ENCODE data around the gene ARAP2. TPM values are rescaled to one million over a fixed set of nuclear protein-coding genes. Genes with fewer than 3 reads are reported as not detected.

The ARAP2 gene
- total RNA-seq, 1 donor from 2014 or later: 57.2 TPM

DNA sequence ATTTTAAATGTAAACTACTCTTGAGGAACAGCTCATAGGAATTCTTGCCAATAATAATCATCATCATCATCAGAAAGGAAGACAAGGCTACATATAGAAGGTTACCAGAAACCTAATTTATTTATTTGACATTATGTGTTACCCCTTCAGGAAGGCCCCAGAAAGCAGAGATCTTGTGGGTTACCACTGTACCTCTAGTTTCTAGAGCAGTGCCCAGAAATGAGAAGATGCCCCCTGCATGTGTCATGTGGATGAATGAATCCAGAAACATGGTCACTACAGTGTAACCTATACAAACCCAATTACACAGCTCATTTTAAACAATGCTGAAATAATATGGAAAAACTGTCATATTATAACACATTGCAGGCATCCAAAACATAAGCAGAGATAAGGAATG, 70.4 kb downstream of the ARAP2 start:
- DNase-seq: no peak
- ATAC-seq: no peak
- H3K27me3 ChIP-seq: no peaks in the 10 kb centered on the region
- no peak overlapping the region for H3K4me3 ChIP-seq
- H3K9me3 ChIP-seq: no peaks in the 10 kb centered on the region
- TF ChIP-seq CTCF (IDR thresholded peaks at IDR 0.05): no peak
- intact Hi-C loops (cut with DNase I): no loop called here
- H3K36me3 ChIP-seq: peaks cover 5% of the 10 kb centered on the region
- H3K27ac ChIP-seq: no peak overlapping the region
- no peaks in the 10 kb centered on the region for H3K4me1 ChIP-seq

DNA sequence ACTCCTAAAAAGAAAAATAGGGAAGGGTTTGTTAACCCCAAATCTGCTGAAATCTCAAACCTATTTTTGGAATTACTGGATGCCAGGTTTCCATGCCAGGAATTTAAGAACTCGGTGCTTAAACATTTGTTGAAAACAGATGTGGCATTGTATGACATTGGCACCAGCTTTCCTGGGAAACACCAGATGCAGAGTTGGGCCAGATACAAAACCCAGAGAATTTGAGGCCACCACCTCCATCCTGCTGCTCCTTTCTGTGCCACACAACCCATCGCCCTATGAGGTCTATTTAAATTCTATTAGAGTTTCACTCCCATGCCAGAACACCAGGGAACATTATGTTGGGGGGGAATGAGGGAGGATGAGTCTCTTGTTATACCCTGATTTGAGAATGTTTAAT, 71.7 kb downstream of the ARAP2 start:
- TF ChIP-seq CTCF (IDR thresholded peaks at IDR 0.05): no peak
- intact Hi-C loops (cut with DNase I): no loop called here
- DNase-seq: no peak
- H3K9me3 ChIP-seq: no peaks in the 10 kb centered on the region
- ATAC-seq: no peak
- no peak overlapping the region for H3K4me3 ChIP-seq
- peaks cover 3% of the 10 kb centered on the region for H3K36me3 ChIP-seq
- no peaks in the 10 kb centered on the region for H3K27me3 ChIP-seq
- no peaks in the 10 kb centered on the region for H3K4me1 ChIP-seq
- H3K27ac ChIP-seq: no peak overlapping the region

DNA sequence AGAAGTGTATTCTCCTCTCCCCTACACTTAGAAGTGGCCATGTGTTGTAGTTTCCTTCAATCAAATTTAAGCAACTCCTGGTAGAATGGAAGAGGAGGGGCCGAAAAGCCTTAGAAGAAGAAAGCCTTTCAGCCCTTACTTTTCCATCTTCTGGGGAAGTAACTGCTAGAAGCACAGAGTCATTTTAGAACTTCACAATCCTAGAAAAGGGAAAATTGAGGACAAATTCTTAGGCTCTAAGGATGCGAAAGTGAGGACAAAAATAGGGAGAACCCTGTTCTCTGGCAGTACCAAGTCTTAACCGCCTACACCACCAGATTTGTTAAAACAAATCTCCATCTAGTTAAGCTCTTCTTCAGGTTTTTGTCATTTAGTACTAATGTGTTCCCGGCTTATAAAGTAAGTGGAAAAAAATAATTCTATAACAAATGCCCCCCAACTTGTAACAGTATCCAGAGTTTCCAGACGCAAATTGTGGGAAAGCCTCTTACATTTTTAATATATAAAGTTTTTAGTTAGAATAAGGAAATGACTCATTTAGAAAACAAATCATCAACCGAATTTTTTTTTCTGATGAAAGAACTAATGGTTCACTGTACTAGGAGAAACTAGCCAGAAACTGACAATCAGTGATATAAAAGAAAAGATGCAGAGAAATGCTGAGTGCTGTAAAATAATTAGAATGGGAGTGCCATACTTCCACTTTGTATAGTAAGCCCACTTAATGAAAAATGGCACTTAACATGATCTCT, 76.0 kb downstream of the ARAP2 start:
- intact Hi-C loops (cut with DNase I): no loop called here
- ATAC-seq (no peak), DNase-seq (no peak)
- H3K4me1 ChIP-seq: no peaks in the 10 kb centered on the region
- no peak overlapping the region for H3K4me3 ChIP-seq
- H3K9me3 ChIP-seq: no peaks in the 10 kb centered on the region
- H3K36me3 ChIP-seq: peaks cover 19% of the 10 kb centered on the region
- H3K27ac ChIP-seq: no peak overlapping the region
- TF ChIP-seq CTCF (IDR thresholded peaks at IDR 0.05): no peak
- no peaks in the 10 kb centered on the region for H3K27me3 ChIP-seq

DNA sequence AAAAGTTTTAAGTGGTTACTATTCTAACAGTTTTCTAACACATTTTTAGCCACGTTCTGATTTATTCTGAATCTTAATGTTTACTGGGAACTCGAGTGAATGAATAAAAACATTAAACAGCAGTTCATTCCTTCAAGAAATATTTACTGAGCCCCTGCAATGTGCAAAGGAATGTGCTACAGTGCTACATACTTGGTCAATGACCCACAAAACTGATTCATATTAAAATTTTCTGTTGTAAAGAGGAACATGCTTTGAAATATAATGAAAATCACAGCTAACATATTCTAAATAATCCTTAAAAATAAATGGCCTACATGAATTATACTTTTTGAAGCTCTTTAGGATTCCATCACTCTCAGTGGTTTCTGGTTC, 78.7 kb downstream of the ARAP2 start:
- H3K27ac ChIP-seq: no peak overlapping the region
- peaks cover 26% of the 10 kb centered on the region for H3K36me3 ChIP-seq
- no peak overlapping the region for H3K4me3 ChIP-seq
- ATAC-seq: no peak
- no peaks in the 10 kb centered on the region for H3K4me1 ChIP-seq
- no peaks in the 10 kb centered on the region for H3K27me3 ChIP-seq
- H3K9me3 ChIP-seq: no peaks in the 10 kb centered on the region
- no peak for TF ChIP-seq CTCF (IDR thresholded peaks at IDR 0.05)
- DNase-seq: no peak
- intact Hi-C loops (cut with DNase I): no loop called here

- no peak overlapping the region for H3K4me3 ChIP-seq
- intact Hi-C loops (cut with DNase I): no loop called here
- H3K27ac ChIP-seq: no peak overlapping the region
- TF ChIP-seq CTCF (IDR thresholded peaks at IDR 0.05): no peak
- H3K9me3 ChIP-seq: no peaks in the 10 kb centered on the region
- H3K4me1 ChIP-seq: no peaks in the 10 kb centered on the region
- H3K36me3 ChIP-seq: peaks cover 32% of the 10 kb centered on the region
- DNase-seq: no peak
- ATAC-seq: no peak
- no peaks in the 10 kb centered on the region for H3K27me3 ChIP-seq
Measured at GRCh38 chr4:36164900-36165630, 79.2 kb downstream of the ARAP2 start.
